GM19372 (cell line): ENCODE results near the gene SLPI.

Experiments
- ATAC-seq: cut with Tn5 transposase; IDR thresholded peaks from one replicate; pipeline ENCODE4 v1.9.1; 2021; ENCODE audit warnings: mild to moderate bottlenecking, low read depth, moderate library complexity; ENCODE audit not compliant: unreplicated experiment

The SLPI gene

DNA sequence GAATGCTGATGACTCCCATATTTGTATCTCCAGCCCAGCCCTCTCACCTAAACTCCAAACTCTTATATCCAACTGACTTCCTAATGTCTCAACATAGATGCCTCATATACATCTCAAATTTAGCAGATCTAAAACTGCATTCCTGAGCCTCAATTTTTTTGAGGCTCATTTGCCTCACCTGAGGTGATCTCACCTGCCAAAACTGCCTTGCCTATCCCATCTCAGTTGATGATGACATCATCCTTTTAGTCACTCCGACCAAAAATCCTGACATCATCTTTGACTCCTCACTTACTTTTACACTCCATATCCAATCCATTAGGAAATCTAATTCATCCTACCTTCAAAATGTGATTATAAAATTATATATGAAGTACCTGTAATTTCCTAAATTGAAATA is 25.6 kb upstream of the SLPI start:
- no peak for ATAC-seq

GRCh38 chr20:45275338-45275737 is 21.0 kb upstream of the SLPI start:
- ATAC-seq, result no peak

GRCh38 chr20:45269754-45270270 is 15.4 kb upstream of the SLPI start:
- ATAC-seq, result no peak

- no peak for ATAC-seq
These were observed 14.7 kb upstream of the SLPI start for GRCh38 chr20:45269056-45269455.

DNA sequence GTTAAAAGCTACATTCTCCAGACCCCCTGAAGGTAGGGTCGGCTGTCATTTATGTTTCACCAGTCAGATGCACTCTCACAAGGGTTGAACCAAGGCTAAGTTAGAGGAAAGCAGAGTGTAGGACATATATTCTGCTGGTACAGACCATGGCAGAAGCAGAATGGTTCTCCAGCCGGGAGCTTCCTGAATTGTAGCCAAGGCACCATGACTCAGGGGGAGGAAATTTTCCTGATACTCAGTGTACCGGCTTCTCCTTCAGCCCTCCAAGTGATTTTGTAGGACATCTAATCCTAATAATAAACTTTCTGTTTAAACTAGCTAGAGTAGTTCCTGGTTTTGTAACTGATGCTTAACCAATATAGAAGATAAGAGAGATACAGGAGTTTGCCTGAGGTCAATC is 14.2 kb upstream of the SLPI start:
- ATAC-seq, result no peak

GRCh38 chr20:45266977-45267376 is 12.6 kb upstream of the SLPI start:
- ATAC-seq, result no peak

DNA sequence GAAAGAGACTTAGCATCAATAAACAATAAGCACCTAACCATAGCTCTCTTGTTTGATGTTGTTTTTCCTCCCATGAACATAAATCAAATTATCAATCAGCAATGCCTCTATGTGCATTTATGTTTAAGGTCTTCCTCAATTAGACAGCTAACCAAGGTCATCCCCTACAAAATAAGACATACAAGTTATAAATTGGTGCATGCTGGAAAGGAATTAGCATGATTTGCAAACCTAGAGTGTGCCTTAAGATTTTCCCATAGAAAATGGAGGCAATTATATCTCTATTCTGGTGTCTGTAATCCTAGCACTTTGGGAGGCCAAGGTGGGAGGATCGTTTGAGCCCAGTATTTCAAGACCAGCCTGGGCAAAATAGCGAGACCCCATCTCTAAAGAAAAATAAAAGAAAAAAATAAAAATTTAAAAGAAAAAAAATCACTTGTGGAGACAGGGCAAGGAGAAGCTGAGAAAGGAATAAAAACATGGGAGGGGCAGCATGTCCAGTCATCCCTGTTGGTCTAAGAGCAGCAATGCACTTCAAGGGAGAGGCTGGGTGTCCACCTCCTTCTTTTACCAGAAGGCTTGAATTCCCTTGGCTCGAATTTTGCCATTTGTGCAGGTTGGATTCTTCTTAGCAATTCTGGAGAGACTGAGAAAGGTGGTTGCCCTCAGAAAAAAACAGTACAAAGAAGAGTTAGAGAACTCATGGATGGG is 9.3 kb upstream of the SLPI start:
- ATAC-seq, result no peak

GRCh38 chr20:45258664-45259063 is 4.3 kb upstream of the SLPI start:
- ATAC-seq, result no peak

- no peak for ATAC-seq
These were observed 3.9 kb upstream of the SLPI start for GRCh38 chr20:45258259-45258658.

- no peak for ATAC-seq
These were observed 3.3 kb upstream of the SLPI start for GRCh38 chr20:45257711-45258110.

- no peak for ATAC-seq
These were observed 2.8 kb upstream of the SLPI start for GRCh38 chr20:45257161-45257560.

DNA sequence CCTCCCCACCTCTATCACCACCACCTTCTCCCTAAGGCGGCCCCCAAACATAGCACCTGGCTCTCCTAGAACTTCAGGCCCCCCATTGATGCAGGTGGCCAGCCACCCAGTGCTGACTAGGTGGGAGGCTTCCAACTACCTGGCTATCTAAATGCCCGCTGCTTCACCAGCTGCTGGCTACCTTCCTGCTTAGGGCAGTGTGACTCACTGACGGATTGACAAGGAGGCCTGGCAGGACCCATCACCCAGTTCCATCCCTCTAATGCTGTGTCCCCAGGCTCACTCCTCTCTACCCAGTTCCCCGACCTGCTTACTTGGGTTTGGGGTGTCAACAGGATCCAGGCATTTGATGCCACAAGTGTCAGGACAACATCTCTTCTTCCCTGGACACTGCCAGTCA is 1.1 kb downstream of the SLPI start:
- ATAC-seq, result no peak

DNA sequence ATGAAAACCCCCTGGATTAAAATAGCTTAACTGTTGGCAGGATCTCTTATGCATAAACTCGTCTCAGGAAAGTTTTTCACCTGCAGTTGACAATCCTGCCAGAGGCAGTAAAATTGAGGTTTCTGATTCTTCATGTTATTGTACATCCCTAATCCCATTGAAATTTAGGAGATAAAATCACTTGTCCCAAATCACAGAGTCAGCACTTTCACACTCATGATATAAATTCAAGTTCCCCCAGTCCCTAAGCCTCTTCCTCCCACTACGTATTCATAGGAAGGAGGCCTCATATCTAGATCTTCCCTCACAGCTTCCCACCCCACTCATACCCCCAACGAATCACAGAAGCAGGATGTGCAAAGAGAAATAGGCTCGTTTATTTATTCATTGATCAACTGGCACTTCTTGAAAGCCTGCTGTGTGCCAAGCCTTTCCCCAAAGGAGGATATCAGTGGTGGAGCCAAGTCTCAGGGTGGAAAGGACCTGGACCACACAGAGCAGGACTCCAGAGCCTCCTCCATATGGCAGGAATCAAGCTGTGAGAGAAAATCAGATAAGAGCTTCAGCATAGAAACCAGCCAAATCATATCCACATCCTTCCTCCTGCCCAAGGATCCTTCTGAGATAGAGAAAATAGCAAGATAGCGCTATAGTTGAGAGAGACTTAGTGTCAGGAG is 2.3 kb downstream of the SLPI start:
- no peak for ATAC-seq

- no peak for ATAC-seq
These were observed 5.8 kb downstream of the SLPI start for GRCh38 chr20:45248609-45249008.

- ATAC-seq, result no peak
These were observed 6.5 kb downstream of the SLPI start for GRCh38 chr20:45247865-45248264.

- no peak for ATAC-seq
These were observed 8.3 kb downstream of the SLPI start for GRCh38 chr20:45246109-45246508.

- no peak for ATAC-seq
These were observed 16.2 kb downstream of the SLPI start for GRCh38 chr20:45238139-45238538.

GRCh38 chr20:45235995-45236394 is 18.4 kb downstream of the SLPI start:
- no peak for ATAC-seq

DNA sequence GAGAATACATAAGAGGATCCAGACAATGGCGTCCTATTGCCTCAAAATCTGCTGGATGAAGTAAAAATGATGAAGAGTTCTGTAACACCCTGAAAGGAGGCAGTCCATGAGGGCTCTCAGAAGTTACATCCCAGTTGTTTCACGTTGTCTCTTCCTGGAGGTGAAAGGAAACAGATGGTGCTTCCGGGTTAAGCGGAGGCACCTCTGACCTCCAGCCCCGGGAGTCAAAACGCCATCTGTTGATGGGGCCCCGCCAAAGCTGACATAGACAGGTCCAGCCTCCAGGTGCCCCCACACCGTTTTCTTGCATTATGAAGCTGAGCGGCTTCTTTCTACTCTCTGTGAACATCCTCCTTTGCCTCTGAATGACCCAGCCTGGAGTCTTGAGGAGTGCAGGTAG is 23.7 kb downstream of the SLPI start:
- ATAC-seq, result no peak

GRCh38 chr20:45229264-45230056 is 24.9 kb downstream of the SLPI start:
- ATAC-seq, result no peak

DNA sequence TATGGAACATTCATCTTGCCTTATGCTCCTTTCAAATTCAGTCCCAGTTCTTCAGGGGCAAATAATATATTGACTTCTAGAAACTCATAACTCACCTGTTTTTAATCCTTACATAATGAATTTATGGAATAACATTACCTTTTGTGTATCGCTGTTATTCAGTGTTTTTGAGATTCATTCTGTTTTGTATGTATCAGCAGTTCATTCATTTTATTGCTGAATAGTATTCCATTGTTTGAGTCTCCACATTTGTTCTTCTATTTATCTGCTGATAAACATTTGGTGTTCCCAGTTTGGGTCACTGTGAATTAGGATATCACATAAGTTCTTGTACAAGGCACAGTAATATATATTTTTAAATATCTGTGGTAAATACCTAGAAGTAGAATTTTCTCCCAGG is 28.1 kb downstream of the SLPI start:
- ATAC-seq, result no peak
